ENCODE results near the gene ACOX2. TPM values are rescaled to one million over a fixed set of nuclear protein-coding genes. Genes with fewer than 3 reads are reported as not detected.

The ACOX2 gene
- total and polyA plus RNA-seq, 4 donors, result 74.3 to 214 (median 141) TPM

DNA sequence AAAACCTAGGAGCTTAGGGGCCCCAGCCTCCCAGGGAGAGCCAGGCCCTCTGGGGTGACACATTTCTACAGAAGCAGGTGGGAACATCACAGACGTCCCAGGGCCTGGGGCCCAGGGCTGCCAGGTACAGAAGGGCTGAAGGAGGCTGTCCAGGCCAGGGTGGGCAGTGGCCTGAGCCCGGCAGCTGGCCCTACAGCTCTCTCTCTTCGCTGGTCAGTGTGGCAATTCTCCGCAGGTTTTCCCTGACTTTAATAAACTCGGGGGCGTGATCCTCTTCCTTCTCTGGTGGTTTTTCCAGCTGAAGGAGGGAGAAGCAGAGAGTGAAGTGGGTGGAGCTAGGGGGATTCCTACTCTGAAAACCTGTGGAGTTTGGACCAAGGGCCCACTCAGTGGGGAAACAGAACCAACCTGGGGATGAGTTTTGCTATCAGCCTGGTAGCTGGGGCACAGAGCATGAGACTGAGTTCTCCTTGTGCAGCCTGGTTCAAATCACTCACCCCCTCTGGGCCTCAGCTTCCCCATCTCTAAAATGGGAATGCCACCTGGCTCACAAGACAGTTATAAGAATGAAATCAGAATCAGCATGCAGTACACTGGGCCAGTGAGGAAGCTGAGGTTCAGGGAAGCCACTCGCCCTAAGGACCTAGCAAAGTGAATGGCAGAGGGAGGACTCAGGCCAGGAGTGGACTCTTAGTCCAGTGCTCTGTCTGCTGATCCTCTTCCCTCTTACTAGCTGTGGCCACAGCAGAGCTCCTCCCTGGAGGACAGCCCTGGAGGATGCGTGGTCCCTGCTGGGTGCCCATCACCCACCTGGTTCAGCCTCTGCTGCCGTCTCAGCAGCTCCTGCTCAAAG, 29.6 kb upstream of the ACOX2 start:
- WGBS, result 91% methylated on average over 9 of the region's 9 CpGs
- H3K4me3 ChIP-seq (ENCODE audit: low read depth in 1 of 3, low read length in 3 of 3), result no peak overlapping the region
- no peak for DNase-seq (ENCODE audit: low spot score)

DNA sequence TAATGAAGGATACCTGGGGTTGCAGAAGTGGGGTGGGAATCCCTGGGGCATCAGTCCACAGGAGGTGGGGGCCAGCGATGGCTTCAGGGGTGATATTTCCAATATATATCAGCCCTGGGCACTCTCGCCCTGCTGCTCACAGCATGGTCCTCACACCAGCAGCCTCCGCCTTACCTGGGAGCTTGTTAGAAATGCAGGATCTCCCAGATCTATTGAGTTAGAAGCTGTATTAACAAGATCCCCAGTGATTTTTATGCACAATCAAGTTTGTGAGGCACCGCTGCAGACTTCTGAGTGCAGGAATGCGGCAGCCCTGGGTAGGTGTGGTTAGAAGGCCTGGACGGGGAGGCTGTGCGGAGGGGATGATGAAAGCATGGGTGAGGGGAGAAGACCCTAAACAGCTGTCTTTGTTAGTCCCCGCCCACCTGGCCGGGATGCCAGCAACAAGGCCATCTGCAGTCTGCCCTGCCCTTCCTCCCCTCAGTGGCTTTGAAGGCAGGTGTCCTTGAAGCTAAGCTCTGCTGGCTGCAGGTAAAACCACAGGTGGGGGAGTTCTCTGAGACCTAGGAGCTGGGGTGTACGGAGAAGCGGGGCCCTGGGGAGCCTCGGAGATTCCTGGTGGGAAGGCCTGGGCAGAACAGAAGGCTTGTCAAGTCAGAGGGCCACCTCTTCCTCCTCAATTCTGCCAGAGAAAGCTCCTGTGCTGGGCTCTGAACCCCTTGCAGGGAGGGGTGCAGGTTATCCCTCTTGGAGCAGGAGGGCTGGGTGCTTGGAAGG, 28.8 kb upstream of the ACOX2 start:
- WGBS, result 91% methylated on average over 12 of the region's 12 CpGs
- H3K27ac ChIP-seq (ENCODE audit: low read depth in 1 of 2, low read length in 2 of 2), result no peak overlapping the region
- H3K36me3 ChIP-seq (ENCODE audit: control insufficient read depth in 4 of 4, insufficient read depth in 3 of 4, low read depth in 1 of 4, low read length in 3 of 4), result no peaks in the 10 kb centered on the region

More for the DNA sequence above, 29.6 kb upstream of the ACOX2 start:
- H3K9ac ChIP-seq (ENCODE audit: low read depth in 1 of 2, low read length in 2 of 2), result no peak overlapping the region
- H3K36me3 ChIP-seq (ENCODE audit: control insufficient read depth in 4 of 4, insufficient read depth in 3 of 4, low read depth in 1 of 4, low read length in 3 of 4), result no peaks in the 10 kb centered on the region
- no peak for TF ChIP-seq HNF4A (conservative IDR thresholded peaks at IDR 0.05)
- no peak for TF ChIP-seq ZBTB33 (IDR thresholded peaks at IDR 0.05)
- no peak for TF ChIP-seq TAF1 (conservative IDR thresholded peaks at IDR 0.05)
- no peak for TF ChIP-seq YY1 (IDR thresholded peaks at IDR 0.05)
- no peak for TF ChIP-seq FOXA2 (IDR thresholded peaks at IDR 0.05)
- no peaks in the 10 kb centered on the region for H3K27me3 ChIP-seq (ENCODE audit: control insufficient read depth in 4 of 4, insufficient read depth in 4 of 4, low read length in 3 of 4)
- H3K4me1 ChIP-seq (ENCODE audit: control insufficient read depth in 4 of 4, insufficient read depth in 4 of 4, low read length in 3 of 4), result peaks cover 0 to 11% (median 3%) of the 10 kb centered on the region in 4 donors
- no peaks in the 10 kb centered on the region for H3K9me3 ChIP-seq (ENCODE audit: control insufficient read depth in 4 of 4, low read length in 3 of 4)
- no peak overlapping the region for H3K27ac ChIP-seq (ENCODE audit: low read depth in 1 of 2, low read length in 2 of 2)

More for the DNA sequence above, 28.8 kb upstream of the ACOX2 start:
- Histone ChIP-seq H3K9me3 (ENCODE audit: control insufficient read depth in 4 of 4, low read length in 3 of 4) (no peaks in the 10 kb centered on the region), H3K9ac (ENCODE audit: low read depth in 1 of 2, low read length in 2 of 2) (no peak overlapping the region), H3K27me3 (ENCODE audit: control insufficient read depth in 4 of 4, insufficient read depth in 4 of 4, low read length in 3 of 4) (no peaks in the 10 kb centered on the region), H3K4me1 (ENCODE audit: control insufficient read depth in 4 of 4, insufficient read depth in 4 of 4, low read length in 3 of 4) (peaks cover 0 to 11% (median 3%) of the 10 kb centered on the region in 4 donors), H3K4me3 (ENCODE audit: low read depth in 1 of 3, low read length in 3 of 3) (no peak overlapping the region)
- TF ChIP-seq YY1 (IDR thresholded peaks at IDR 0.05) (no peak), EGR1 (IDR thresholded peaks at IDR 0.05; ENCODE audit: low read depth in 2 of 2) (no peak), RXRA (IDR thresholded peaks at IDR 0.05) (no peak), TAF1 (conservative IDR thresholded peaks at IDR 0.05) (no peak), ZBTB33 (IDR thresholded peaks at IDR 0.05) (no peak), FOXA1 (IDR thresholded peaks at IDR 0.05) (no peak), HNF4G (IDR thresholded peaks at IDR 0.05) (no peak), MAX (IDR thresholded peaks at IDR 0.05) (no peak), FOXA2 (IDR thresholded peaks at IDR 0.05) (no peak), JUND (IDR thresholded peaks at IDR 0.05) (no peak), NR2F2 (IDR thresholded peaks at IDR 0.05) (no peak), REST (IDR thresholded peaks at IDR 0.05) (no peak)
- DNase-seq (ENCODE audit: low spot score), result no peak
